NCI-H69 (cell line): ENCODE data around the gene SORCS2.
A peak's percentile ranks its signal among the peaks of the same experiment; 100 is the strongest.

ENCODE experiments used
- DNase-seq: peaks from one replicate; lab custom pipeline; 2025; lab: John Stamatoyannopoulos, UW

SORCS2 gene

DNA sequence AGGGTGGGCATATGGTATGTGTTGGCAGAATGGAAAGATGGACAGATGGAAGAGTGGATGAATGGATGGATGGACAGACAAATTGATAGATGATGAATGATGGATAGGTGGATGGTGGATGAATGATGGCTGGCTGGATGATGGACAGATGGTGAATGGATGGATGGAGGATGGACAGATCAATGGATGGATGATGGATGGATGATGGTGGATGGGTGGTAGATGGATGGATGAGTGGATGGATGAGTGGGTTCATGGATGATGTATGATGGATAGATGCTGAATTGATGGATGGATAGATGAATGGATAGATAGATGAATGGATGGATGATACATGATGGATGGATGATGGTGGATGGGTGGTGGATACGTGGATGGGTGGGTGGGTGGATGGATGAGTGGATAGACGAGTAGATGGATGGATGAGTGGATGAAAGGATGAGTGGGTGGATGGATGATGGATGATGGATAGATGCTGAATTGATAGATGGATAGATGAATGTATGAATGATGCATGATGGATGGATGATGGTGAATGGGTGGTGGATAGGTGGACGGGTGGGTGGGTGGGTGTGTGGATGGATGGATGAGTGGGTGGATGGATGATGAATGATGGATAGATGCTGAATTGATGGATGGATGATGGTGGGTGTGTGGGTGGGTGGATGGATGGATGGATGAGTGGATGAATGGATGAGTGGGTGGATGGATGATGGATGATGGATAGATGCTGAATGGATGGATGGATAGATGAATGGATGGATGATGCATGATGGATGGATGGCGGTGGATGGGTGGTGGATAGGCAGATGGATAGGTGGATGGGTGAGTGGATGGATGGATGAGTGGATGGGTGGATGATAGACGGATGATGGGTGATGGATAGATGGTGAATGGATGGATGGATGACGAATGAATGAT lies 497.7 kb downstream of the SORCS2 start:
- DNase-seq: no peak

DNA sequence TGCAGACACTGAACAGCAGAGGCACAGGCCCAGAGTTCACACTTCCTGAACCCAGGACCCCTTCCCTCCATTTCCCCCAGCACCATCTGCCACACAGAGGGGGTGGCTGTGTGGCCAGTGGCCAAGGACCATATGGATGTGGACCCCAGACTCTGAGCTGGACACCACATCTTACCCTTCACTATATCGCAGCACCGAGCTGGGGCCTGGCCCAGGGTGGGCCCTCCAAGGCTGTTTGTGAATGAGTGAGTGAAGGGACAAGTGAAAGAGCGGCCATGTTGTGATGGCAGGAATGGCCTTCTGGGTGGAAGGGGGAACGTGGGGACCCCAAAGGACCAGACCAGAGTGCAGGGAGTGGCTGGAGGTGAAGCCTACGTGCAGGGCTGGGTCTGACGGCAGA lies 498.7 kb downstream of the SORCS2 start:
- DNase-seq: no peak

DNA sequence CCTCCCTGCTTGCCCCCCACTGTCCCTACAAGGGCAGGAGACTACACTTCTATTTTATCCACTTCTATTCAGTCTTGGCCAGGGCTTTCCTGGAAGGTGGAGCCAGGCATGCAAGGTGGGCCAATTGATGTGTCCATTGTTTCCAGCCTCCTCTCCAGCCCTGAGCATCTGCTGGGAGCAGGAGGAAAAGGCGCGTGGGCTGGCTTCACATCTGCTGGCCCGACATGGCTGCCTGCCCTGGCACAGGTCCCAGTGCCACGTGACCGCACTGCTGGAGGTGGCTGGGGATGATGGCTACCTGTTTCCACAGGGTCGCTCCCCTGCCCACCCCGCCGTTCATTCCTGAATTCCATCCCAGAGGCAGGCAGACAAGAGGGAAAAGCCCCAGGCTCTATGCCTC lies 499.6 kb downstream of the SORCS2 start:
- DNase-seq: peak; percentile 75

DNA sequence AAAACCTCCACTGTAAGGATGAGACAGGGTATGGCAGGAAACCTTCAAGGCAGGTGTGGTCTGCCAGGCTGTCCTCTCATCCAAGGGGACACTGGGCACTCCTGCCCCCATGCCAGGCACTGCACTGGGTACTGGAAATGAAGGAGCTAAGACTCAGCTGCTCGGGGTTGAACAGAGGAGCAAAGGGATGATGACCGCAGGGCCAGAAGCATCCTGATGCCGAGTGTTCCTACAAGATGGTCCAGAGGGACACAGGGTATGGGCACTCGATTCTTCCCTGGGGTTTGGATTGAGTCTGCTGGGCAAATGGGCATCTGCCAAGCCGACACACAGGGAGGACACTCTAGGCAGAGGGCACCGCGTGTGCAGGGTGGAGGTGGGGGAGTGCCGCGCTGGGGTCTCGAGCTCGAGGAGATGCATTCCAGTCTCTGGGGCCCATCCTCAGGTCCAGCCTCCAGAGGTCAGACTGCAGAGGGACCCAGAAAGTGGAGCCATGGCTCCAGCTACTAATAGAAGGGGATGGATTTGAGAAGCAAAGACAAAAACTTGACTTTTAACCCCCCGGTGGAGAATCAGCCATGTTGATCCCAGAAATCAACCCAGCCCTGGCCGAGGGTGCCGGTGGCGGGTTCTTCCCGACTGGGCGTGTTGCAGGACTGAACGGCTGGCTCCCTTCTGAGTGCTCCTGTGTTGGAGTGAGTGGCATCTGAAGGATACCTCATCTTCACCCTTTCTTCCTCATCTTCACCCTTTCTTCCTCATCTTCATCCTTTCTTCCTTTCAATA lies 500.3 kb downstream of the SORCS2 start:
- DNase-seq: no peak

DNA sequence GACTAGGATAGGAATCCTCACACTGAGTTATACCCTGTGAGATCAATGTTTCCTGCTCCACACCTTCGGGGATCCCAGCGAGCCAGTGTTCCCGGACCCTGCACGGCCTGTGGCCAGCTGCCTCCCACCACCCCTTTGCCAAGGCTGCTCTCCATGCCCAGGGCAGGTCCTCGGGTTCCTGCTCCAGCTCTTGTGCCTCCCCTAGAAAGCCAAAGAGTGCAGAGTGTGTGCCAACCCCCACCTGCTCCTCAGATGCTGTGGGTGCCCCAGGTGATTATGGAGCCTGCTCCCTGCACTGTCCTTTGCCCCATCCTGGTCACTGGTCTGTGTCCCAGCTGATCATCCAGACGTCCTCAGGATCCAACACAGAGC lies 500.9 kb downstream of the SORCS2 start:
- DNase-seq: no peak

DNA sequence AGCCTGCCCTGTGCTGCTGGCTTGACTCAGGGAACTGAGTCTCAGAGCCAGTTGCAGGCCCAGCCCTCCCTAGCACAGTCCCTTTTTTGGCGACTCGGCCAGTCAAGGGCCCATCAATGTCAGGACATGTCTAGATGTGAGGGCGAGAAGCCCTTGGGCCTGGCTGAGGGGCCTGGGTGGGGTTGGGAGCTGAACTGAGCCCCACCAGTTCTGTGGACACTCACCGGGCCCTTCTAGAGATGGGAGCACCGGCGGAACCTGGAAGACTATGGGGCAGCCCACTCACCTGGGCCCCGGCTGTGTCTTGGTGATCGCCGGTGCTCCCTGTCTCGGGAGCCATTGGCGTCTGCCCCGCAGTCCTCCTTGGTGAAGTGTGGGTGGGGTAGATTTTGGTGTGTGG lies 501.4 kb downstream of the SORCS2 start:
- no peak for DNase-seq

DNA sequence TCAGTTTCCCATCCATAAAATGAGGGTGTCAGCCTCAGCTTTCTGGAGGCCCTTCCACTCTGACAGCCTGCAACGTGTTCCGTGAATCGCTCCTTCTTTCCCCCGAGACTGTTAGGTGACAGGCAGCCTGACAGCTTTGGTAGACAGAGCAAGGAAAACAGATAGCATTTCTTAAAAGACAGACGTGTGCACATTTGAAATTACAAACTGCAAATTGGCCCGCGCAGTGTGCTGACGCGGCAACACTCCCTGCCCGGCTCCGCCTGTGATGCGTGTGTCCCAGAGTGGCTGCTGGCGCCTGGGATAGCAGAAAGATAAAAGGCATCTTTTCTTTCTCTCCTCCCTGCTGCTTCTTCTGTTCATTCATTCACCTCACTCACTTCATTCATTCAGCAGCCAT lies 502.0 kb downstream of the SORCS2 start:
- DNase-seq: no peak

DNA sequence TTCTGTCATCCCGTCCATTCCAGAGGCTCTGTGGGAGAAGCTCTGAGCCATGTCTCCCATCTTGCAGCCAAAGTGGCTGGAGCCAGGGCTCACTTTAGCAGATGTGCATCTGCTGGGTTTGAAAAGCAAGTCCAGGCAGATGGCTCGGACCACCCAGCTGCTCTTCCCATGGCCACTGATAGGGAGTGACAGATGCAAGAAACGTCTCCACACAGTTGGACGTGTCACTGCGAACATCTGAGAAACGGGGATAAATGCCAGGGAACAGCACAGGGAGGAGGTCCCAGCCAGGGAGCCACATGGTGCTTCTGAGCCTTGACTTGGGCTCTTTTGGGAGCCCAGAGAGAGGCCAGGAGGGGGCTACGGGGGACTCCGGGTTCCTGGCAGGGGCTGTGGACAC lies 505.0 kb downstream of the SORCS2 start:
- DNase-seq: no peak

DNA sequence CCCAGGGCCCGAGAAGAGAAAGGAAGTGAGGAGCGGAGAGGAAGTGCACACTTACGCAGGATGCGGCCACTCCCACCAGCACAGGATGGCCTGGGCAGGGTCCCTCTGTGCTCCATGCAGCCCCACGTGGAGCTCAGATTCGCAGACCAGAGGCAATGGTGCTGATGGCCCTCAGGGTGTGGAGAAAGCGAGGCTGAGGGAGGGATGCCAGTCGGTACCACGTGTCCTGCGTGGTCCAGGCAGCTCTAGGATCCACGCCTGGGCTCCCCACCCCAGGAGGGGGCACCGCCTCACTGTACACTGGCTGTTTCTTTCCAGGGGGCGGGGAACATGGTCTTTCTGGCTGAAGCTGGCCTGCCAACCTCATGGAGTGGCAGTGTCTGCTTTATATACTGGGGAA lies 505.5 kb downstream of the SORCS2 start:
- no peak for DNase-seq

DNA sequence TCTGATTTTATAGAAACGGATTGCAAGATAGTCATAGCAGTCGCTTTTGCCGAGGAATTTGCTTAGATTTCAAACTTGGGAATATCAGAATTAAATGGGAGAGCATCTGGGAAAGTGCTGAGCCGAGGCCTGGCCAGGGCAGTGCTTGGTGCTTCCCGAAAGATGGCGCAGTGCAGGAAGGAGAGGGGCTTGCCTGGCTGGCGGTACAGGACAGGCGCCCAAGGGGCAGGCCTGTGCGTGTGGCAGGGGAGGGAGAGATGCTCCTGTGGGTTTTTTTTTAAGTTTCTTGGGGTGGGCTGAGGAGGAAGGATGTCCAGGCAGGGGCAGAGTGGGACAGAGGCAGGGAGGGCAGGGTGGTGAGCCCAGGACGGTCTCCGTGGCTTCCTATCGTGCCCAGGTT lies 506.2 kb downstream of the SORCS2 start:
- no peak for DNase-seq

DNA sequence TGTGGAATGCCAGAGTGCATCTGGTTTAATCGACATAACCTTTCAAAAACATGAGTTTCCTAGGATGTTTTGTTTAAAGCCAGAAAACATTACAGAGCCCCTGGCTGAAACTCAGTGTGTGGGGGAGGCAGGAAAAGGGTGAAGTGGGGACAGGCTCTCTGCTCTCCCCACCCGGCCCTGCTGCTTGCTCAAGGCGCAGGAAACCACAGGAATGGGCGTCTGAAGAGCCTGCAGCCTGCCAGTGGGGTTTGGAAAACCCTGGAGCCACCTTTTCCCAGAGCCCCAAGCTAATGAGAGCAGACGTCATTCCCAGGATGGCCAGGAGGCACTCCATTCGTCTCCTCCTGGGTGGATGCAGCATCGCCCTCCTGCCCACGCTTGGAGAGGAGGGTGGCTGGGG lies 506.7 kb downstream of the SORCS2 start:
- DNase-seq: no peak

DNA sequence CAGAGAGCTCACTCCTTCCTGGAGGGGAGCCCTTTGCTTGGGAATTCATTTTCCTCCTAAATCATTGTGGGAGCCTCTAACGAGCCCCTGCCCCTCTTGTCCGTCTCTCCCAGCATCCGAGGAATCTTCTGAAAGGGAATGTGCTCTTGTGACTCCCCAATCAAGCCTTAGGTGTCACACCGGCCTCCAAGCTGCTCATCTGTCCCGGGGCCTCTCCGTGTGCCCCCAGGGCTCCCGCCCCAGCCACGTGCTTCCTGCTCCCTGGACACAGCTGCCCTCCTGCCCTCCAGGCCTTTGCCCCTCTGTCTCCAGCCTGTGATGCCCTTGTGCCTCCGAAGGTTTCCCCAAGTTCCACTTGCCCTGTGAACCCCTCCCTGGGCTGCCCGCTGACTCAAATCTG lies 507.5 kb downstream of the SORCS2 start:
- no peak for DNase-seq

DNA sequence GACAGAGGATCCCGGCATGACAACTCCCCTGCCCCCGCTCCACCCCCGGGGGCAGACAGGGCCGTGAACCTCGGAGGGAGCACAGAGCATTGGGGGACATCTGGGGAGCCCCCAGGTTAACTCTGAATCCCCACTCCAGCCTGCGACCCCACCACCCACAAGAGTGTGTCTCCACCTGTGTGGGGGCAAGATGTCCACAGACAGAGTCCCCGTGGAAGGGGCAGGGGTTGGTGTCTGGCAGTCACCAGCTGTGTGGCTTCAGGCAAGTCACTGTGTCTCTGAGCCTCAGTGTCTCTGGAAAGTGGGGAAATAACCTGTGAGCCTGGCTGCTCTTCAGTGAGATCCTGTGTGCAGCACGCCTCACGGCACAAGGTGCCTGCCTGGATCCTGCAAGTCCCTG lies 508.3 kb downstream of the SORCS2 start:
- DNase-seq: no peak

DNA sequence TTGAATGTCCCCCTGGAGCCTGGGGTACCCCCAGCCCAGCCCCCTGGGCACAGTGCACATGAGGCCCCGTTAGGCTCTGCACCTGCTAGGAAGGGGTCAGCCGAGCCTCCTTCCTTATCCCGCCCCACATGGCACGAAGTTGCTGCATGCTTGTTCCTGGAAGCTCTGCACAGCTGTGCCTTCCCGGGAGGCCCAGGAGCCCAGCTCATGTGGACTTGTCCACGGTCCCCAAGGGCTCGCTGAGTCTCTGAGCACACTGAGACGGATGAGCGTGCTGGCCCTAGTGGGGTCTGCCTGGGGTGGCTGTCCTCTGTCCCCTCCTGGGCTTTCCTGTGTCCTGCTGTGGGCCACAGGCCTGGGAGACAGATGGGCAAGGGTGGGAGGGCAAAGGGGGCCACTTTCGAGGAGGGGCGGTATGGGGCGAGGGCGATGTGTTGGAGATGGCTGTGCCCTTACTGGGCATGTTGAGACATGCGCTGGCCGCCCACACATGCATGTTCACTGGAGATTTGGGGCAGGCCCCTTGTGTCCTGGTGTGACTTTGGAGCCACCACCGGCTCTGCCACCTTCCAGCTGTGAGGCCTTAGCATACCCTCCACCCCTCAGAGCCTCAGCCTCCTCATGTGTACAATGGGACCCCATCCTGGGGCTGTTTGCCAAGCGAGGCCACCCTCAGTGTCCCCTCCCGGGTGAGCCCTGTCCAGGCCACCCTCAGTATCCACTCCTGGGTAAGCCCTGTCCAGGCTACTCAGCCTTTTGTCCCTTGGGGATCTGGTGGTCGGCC lies 509.7 kb downstream of the SORCS2 start:
- DNase-seq: peak; percentile 9

DNA sequence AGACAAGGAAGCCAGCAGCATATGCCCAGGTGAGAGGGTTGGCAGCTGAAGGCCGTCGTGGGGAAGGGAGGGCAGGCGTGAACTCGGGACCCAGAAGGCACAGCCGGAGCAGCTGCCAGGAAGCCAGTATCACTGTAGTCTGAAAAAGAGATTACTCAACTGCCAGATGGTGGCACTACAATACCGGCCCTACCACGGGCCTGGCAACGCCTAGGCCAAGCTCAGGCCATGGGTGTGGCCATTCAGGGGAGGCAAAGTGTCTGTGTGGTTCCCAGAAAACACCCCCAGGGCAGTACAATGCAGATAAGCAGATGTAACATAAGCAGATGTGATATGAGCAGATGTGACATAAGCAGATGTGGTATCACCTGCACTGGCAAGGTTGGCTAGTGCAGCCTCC lies 511.4 kb downstream of the SORCS2 start:
- DNase-seq: peak; percentile 5

DNA sequence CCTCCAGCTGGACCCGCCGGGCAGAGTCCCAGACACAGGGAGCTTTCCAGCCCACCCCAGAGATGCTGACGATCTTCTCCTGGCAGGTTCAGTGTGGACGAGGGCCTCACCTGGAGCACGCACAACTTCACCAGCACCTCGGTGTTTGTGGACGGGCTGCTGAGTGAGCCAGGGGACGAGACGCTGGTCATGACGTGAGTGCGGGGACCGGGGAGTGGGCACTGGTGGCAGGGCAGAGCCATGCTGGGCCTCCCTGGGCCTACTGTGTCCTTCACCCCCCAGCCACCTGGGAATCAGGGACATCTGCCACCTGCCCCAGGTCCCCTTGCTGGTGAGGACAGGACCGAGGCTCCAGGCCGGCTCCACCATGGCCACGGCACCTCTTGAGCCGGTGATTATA lies 511.8 kb downstream of the SORCS2 start:
- DNase-seq: no peak

DNA sequence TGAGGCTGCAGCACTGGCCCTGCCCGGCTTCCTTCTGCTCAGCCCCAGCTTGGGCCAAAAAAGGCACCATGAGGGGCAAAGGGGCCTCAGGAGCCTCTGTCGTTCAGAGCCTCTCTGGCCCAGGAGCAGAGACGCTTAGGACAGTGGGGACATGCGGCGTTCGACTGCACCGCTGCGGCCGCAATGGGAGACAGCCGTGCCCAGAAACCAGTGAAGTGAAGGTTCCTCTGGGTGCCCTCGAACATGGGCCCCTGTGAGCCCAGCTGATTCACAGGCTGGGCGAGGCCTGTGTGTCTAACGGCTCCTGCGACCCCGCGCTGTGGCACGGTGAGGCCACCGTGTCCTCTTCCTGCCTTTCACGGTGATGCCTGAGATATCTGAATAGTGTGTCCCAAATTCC lies 512.3 kb downstream of the SORCS2 start:
- no peak for DNase-seq

DNA sequence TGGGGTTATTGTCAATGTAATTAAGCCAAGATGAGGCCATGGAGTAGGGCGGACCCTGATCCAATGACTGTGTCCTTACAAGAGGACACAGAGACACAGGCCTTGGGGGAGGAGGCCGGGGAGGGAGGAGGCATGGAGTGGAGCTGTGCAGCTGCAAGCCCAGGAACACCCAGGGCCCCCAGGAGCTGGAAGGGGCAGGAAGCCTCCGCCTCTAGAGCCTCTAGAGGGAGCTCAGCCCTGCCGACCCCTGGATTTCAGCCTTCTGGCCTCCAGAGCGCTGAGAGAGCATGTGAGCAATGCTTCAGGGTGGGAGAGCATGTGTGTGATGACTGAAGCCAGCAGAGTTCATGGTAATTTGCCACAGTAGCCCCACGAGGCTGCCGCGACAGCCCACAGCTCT lies 512.7 kb downstream of the SORCS2 start:
- DNase-seq: no peak

DNA sequence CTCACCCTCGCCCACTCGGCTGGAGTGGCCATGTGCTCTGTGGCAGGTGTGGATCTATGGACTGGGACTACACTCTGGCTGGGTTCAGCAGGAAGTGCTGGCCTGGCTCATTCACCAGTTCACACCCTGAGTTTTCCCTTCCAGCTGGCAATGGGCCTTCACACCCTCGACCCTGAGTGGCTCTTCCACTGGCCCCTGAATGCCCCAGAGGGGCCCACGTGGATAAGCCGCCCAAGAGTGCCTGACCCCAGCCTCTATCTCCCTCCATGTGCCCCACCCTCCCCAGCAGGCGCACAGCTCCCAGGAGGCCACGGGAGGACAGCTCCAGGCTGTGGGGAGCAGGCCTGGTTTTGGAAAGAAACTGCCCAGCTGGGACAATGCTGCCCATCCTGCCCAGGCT lies 513.3 kb downstream of the SORCS2 start:
- no peak for DNase-seq

DNA sequence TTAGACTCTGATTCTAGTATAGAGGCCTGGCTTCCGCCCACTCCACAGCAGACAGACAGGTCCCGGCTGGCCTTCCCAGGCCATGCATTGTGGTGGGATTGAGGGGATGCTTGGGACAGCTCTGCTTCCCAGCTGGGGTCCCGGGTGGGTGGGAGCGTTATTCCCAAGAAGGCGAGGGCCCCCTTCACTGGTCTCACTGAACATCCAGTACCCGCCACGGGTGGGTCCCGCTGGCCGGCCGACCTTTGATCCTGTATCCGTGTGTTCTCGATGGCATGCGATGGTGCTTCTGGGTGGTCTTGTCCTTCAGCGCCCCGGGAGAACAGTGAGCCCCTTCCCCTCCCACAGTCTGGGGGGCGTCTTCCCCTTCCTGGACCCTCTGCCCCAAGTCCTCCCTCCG lies 515.9 kb downstream of the SORCS2 start:
- no peak for DNase-seq

DNA sequence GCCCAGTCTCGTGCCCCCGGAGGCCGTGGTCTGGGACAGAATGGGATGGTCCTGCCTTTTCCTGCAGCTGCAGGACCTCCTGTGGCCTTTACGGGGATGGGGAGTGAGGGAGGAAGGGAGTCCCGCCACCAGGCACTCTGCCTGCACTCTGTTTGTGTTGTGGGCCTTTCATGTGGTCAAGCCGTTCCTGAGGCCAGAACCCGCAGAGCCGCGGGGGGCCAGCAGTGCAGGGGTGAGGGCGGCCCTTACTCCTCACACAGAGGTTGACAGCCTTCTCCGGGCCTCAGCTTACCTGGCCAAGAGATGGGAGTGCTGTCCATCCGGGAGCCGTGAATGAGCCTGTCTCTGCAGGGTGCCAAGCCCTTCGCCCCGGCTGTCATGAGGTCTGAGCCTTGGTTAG lies 516.6 kb downstream of the SORCS2 start:
- no peak for DNase-seq

DNA sequence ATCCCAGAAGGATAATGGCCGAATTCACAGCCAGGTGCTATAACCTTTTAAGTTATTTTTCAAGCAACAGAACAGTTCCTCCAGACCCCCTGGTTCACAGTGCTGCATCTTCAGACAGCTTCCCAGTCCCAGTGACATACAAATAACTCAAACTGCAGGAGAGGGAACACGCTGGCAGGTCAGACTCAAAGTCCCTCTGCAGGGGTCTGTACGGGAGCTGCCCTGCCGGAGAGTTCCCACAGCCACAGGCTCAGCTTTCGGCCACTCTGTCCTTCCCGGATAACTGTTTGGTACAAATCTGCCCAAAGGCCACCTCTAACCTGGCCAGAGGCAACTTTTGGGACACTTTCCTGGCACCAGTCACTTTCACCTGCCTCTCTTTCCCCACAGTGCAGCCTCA lies 517.1 kb downstream of the SORCS2 start:
- DNase-seq: no peak

DNA sequence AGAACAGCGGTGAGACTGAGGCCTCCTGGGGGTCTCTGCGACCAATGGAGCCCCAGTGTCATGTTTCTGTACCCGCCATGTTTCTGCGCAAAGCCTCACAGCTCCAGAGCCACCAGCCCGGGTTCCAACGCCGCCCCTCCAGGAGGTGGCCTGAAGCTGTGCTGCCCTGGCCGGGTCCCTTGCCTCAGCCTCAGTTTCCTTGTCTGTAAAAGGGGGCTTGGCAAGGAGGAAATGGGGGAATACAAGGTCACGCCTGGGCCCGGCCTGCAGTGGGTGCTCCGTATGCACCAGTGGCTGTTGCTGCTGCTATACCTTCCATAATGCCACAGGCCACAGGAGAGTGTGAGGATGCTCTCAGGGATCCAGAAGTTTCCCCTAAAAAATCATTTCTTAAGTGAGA lies 517.8 kb downstream of the SORCS2 start:
- DNase-seq: no peak
